Effector memory CD8-positive, alpha-beta T cell (primary cell): ENCODE data around the gene SEC24D.
A peak's percentile ranks its signal among the peaks of the same experiment; 100 is the strongest.
"Not testable (repeated sequence)": the region's sequence is repeated elsewhere in the genome, so short reads cannot be mapped to it uniquely, and the experiment has no call there.

Source experiments
- ATAC-seq: fragments of 150-1000 bp; cut with Tn5 transposase; replicated peaks from 2 replicates; pipeline ENCODE4 v1.10.0; 2021; ENCODE audit warnings: mild to moderate bottlenecking, moderate library complexity
- DNase-seq, 3 experiments: peaks; one replicate each; pipeline ENCODE4 v3.0.0; 2021
- H3K27ac Mint-ChIP-seq, 2 donors: one replicate each; pipeline ENCODE4 v1.8.0; 2022; ENCODE audit warnings: mild to moderate bottlenecking in 2 of 2, mixed read lengths in 2 of 2, moderate library complexity in 2 of 2
- H3K27me3 Mint-ChIP-seq, 2 donors: one replicate each; pipeline ENCODE4 v1.8.0; 2022; ENCODE audit warnings: mixed read lengths in 2 of 2
- H3K36me3 Mint-ChIP-seq: one replicate; pipeline ENCODE4 v1.8.0; 2022; ENCODE audit warnings: mild to moderate bottlenecking, moderate library complexity, mixed read lengths; ENCODE audit not compliant: insufficient read depth
- H3K4me1 Mint-ChIP-seq, 2 donors: one replicate each; pipeline ENCODE4 v1.8.0; 2022; ENCODE audit warnings: low read depth in 2 of 2, mixed read lengths in 2 of 2
- H3K4me3 Mint-ChIP-seq, 2 donors: one replicate each; pipeline ENCODE4 v1.8.0; 2022; ENCODE audit warnings: mild to moderate bottlenecking in 2 of 2, mixed read lengths in 2 of 2, moderate library complexity in 2 of 2
- H3K9me3 Mint-ChIP-seq, 2 donors: one replicate each; pipeline ENCODE4 v1.8.0; 2022; ENCODE audit warnings: mixed read lengths in 2 of 2

SEC24D gene

DNA sequence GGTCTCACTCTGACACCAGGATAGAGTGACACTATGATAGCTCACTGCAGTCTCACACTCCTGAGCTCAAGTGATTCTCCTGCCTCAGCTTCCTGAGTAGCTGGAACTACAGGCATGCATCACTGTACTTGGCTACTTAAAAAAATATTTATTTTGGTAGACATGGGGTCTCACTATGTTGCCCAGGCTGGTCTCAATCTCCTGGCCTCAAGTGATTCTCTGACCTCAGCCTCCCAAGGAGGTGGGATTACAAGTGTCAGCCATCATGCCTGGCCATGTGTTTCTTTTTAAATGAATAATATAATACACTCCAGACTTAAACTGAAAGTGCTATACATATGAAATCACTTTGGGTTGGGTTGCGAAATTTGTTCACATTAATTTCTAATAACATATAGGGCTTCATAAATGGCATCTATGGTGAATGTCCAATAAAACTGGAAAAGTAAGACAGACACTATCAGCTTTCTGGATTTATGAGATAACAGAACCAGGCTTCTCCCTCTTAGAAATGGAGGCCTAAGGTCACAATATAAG is 48.0 kb downstream of the SEC24D start:
- no peak for DNase-seq
- H3K9me3 Mint-ChIP-seq = no peaks in the 10 kb centered on the region
- H3K27me3 Mint-ChIP-seq = no peaks in the 10 kb centered on the region
- H3K4me1 Mint-ChIP-seq = no peaks in the 10 kb centered on the region
- ATAC-seq = no peak
- peaks cover 17% of the 10 kb centered on the region for H3K36me3 Mint-ChIP-seq
- no peak overlapping the region for H3K4me3 Mint-ChIP-seq
- H3K27ac Mint-ChIP-seq = peak overlapping the region in 1 of 2 donors; percentile 39

DNA sequence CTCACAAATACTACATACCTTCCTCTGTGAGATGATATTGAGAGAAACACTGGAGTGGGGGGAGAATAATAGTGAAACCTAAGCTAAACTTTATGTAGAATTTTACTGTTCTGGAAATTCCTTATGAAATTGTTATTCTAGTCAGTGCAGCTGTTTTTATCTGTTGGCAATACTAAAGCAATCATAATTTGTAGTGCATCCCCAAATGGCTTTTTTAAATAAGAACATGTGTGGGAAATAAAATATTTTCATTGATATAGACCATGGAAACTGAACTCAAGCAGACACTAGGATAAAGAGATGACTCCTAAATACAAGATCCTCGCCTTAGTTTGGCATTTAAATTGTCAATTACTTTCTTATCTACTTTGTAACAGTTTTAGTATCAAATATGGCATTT is 51.1 kb downstream of the SEC24D start:
- no peak overlapping the region for H3K27ac Mint-ChIP-seq
- peaks cover 13% of the 10 kb centered on the region for H3K36me3 Mint-ChIP-seq
- no peak overlapping the region for H3K4me3 Mint-ChIP-seq
- ATAC-seq (no peak), DNase-seq (no peak)
- no peaks in the 10 kb centered on the region for H3K27me3 Mint-ChIP-seq
- no peaks in the 10 kb centered on the region for H3K9me3 Mint-ChIP-seq
- H3K4me1 Mint-ChIP-seq = no peaks in the 10 kb centered on the region

DNA sequence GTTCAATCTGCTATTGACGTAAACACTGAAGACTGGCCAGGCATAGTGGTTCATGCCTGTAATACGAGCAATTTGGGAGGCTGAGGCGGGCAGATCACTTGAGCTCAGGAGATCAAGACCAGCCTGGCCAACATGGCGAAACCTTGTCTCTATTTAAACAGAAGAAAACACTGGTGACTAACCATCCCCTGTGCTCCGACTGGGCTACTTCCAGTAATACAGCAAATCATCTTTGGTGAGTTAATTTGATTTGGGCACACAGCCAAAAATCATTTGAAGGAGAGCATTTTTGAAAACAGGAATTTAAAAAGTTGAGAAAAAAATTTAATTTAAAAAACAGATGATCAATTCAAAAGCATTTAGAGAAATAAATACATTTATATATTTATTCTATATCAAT is 52.0 kb downstream of the SEC24D start:
- Mint-ChIP-seq H3K4me1 (no peaks in the 10 kb centered on the region), H3K36me3 (peaks cover 13% of the 10 kb centered on the region), H3K4me3 (no peak overlapping the region), H3K27ac (no peak overlapping the region), H3K27me3 (no peaks in the 10 kb centered on the region), H3K9me3 (no peaks in the 10 kb centered on the region)
- DNase-seq = no peak
- ATAC-seq = no peak

DNA sequence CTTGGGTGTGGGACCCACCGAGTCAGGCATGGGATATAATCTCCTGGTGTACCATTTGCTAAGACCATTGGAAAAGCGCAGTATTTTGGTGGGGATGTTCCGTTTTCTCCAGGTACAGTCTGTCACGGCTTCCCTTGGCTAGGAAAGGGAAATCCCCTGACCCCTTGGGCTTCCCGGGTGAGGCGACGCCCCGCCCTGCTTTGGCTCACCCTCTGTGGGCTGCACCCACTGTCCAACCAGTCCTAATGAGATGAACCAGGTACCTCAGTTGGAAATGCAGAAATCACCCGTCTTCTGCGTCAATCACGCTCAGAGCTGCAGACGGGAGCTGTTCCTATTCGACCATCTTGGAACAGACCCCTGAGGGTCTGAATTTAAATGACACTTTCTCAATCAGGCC is 53.0 kb downstream of the SEC24D start:
- not testable (repeated sequence) for H3K27ac Mint-ChIP-seq, H3K27me3 Mint-ChIP-seq, H3K9me3 Mint-ChIP-seq, H3K36me3 Mint-ChIP-seq, H3K4me1 Mint-ChIP-seq, H3K4me3 Mint-ChIP-seq, ATAC-seq, DNase-seq

DNA sequence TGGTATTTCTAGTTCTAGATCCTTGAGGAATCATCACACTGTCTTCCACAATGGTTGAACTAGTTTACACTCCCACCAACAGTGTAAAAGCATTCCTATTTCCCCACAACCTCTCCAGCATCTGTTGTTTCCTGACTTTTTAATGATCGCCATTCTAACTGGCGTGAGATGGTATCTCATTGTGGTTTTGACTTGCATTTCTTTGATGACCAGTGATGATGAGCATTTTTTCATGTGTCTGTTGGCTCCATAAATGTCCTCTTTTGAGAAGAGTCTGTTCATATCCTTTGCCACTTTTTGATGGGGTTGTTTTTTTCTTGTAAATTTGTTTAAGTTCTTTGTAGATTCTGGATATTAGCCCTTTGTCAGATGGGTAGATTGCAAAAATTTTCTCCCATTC is 58.3 kb downstream of the SEC24D start:
- not testable (repeated sequence) for H3K4me3 Mint-ChIP-seq, ATAC-seq, H3K27me3 Mint-ChIP-seq, H3K36me3 Mint-ChIP-seq, H3K27ac Mint-ChIP-seq, DNase-seq, H3K4me1 Mint-ChIP-seq, H3K9me3 Mint-ChIP-seq

DNA sequence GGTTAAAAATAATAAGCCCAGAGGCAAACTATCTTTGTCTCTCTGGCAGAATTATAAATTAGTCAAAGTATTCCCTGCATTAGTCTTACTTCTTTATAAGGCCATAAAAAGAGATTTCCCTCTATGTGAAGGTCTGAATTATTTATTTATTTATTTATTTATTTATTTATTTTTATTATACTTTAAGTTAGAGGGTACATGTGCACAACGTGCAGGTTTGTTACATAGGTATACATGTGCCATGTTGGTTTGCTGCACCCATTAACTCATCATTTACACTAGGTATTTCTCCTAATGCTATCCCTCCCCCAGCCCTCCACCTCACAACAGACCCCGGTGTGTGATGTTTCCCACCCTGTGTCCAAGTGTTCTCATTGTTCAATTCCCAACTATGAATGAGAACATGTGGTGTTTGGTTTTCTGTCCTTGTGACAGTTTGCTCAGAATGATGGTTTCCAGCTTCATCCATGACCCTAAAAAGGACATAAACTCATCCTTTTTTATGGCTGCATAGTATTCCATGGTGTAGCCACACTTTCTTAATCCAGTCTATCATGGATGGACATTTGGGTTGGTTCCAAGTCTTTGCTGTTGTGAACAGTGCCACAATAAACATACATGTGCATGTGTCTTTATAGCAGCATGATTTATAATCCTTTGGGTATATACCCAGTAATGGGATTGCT is 58.8 kb downstream of the SEC24D start:
- not testable (repeated sequence) for H3K9me3 Mint-ChIP-seq, ATAC-seq

DNA sequence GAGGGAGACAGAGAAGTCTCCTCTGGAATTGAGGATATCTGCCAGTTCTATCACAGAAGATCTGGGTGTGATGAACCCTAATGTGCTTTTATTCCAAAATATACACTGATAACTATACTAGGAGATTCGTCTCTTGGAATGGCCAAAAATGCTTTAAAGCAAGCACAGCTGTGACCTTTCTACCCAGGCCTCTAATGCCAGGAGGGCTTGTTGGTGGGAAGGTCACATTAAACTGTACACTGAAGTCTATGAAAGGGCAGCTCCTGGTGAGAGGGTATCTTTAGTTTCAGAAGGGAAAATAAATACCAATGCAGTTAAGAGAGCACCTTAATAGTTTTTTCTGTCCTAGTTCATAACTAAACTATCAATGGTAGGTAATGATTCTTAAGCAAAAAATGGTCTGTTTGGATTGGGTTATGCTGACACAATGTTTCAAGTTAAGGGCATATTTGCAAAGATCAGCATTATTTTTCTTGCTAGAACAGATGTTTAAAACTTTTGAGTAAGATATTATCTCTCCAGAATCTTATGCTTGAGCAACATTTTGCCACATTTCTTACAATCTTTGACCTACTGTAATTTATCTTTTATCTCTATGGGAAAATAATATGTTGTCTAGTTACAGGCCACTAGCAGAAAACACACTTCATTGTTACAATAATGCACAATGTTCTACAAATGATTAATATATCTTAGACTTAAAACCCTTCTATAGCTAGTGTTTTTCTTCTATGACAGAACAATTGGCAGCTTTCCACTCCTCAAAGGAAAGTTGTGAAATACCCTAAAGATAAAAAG is 59.6 kb downstream of the SEC24D start:
- Mint-ChIP-seq H3K27me3 (no peaks in the 10 kb centered on the region), H3K27ac (peak overlapping the region in 1 of 2 donors; percentile 25), H3K36me3 (no peaks in the 10 kb centered on the region), H3K4me1 (no peaks in the 10 kb centered on the region), H3K4me3 (no peak overlapping the region), H3K9me3 (no peaks in the 10 kb centered on the region)
- no peak for DNase-seq
- no peak for ATAC-seq

More for the DNA sequence above, 58.8 kb downstream of the SEC24D start:
- peak overlapping the region in 1 of 2 donors; percentile 25 for H3K27ac Mint-ChIP-seq
- H3K36me3 Mint-ChIP-seq, H3K4me3 Mint-ChIP-seq, DNase-seq, H3K4me1 Mint-ChIP-seq, H3K27me3 Mint-ChIP-seq: not testable (repeated sequence)

DNA sequence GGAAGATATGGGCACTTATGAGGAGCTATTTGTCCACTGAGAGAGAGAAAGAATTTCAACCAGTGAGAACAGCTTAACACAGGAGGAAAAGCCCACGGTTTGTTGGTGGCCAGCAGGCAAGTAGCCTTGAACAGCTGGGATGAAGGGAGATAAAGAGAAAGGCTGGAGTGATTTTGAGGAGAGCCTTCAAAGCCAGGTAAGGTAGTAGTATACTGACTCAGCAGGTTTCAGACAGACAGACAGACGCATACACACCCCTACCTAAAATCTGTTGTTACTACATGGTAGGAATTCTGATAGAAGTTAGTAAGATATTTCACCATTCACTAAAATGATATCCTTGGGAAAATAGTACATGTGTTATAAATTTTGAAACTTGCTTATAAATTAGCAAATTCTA is 60.5 kb downstream of the SEC24D start:
- H3K9me3 Mint-ChIP-seq = no peaks in the 10 kb centered on the region
- H3K4me1 Mint-ChIP-seq = no peaks in the 10 kb centered on the region
- peak overlapping the region; percentile 25 to 36 for H3K27ac Mint-ChIP-seq
- H3K36me3 Mint-ChIP-seq = no peaks in the 10 kb centered on the region
- ATAC-seq = no peak
- H3K27me3 Mint-ChIP-seq = no peaks in the 10 kb centered on the region
- no peak overlapping the region for H3K4me3 Mint-ChIP-seq
- DNase-seq = no peak

DNA sequence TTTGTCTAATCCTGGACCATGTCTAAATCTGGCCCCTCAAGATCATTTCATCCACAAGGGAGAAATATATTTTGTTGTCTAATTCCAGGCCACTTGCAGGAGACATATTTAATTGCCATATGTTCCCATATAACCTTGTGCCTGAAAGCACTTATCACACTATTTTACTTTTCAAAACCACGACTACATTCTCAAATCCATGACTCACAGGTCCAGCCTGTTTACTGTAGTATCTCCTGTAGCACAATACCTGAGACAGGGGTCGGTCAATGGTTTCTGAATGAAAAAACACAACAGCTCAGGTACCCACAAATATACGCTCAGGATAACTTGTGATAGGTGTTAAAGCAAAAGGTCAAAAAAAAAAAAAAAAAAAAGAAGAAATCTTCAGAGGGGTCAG is 60.9 kb downstream of the SEC24D start:
- Mint-ChIP-seq H3K27me3 (no peaks in the 10 kb centered on the region), H3K4me3 (no peak overlapping the region), H3K27ac (peak overlapping the region in 1 of 2 donors; percentile 36), H3K9me3 (no peaks in the 10 kb centered on the region), H3K36me3 (peaks cover 2% of the 10 kb centered on the region), H3K4me1 (no peaks in the 10 kb centered on the region)
- DNase-seq = no peak
- no peak for ATAC-seq

DNA sequence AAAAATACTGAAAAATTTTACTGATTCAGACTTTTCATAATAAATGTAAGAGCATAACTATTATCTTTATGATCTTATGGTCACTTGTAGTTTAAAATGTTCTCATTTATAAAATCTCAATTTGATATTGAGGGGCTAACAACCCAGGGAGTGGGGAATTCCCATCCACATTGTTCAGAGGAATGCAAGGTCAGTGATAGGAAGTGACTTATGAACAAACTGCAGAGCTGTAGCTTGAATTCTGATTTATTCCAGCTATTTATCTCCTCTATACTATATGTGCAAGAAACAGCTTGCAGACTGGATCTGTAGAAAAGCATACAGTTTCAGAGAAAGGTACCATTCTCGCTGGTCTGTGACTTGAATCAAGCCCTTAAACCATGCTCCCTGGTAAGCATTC is 61.6 kb downstream of the SEC24D start:
- ATAC-seq (no peak), DNase-seq (no peak)
- H3K27me3 Mint-ChIP-seq = no peaks in the 10 kb centered on the region
- peaks cover 6% of the 10 kb centered on the region for H3K36me3 Mint-ChIP-seq
- no peak overlapping the region for H3K4me3 Mint-ChIP-seq
- no peaks in the 10 kb centered on the region for H3K9me3 Mint-ChIP-seq
- no peak overlapping the region for H3K27ac Mint-ChIP-seq
- no peaks in the 10 kb centered on the region for H3K4me1 Mint-ChIP-seq

DNA sequence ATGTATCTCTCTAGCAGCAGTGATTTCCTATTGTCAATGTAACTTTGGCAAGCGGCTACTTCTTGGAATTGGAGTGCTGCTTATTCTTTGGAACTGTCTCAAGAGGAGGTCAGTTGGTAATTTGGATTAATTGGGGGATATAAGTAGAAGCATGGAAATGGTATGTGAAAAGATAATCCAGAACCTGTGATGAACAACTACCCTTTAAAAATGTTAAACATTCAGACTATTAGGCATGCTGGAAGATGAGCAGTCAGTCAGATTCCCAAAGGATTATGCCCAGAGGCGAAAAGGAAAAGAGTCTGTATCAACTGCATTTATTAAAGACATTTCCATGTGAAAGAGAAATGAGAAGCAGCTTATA is 62.5 kb downstream of the SEC24D start:
- H3K4me1 Mint-ChIP-seq = no peaks in the 10 kb centered on the region
- ATAC-seq = no peak
- H3K9me3 Mint-ChIP-seq = no peaks in the 10 kb centered on the region
- no peak for DNase-seq
- no peaks in the 10 kb centered on the region for H3K27me3 Mint-ChIP-seq
- peaks cover 6% of the 10 kb centered on the region for H3K36me3 Mint-ChIP-seq
- no peak overlapping the region for H3K4me3 Mint-ChIP-seq
- no peak overlapping the region for H3K27ac Mint-ChIP-seq

DNA sequence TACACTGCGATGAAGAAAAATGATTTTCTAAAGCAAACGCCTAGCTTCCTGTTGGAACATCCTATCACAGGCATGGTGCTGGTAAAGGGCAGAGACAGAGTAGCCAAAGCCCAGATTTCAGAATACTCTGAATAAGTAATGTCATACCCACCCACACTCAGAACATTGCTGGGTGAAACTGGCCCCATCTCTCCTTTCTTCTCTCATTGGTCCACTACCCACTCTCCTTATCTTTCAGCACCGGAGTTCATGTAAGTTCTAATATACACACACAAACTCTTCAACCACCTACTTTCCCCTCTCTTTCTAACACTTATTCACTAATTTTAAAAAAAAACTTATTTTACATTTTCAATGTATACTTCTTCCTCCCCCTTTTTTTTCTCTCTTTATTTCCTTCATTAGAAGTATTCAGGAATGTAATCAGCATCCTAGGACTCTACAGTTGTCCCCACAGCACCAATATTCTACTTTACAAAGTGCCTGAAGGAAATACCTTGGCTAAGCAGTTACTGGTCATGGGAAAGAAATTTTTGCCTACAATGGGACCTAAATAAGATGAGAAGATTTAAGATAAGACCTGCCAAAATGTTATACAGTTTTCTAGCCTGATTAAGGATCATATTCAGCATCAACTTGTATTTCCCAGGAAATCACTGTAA is 63.0 kb downstream of the SEC24D start:
- DNase-seq (no peak), ATAC-seq (no peak)
- Mint-ChIP-seq H3K4me1 (no peaks in the 10 kb centered on the region), H3K36me3 (peaks cover 6% of the 10 kb centered on the region), H3K9me3 (no peaks in the 10 kb centered on the region), H3K27me3 (no peaks in the 10 kb centered on the region), H3K27ac (no peak overlapping the region), H3K4me3 (no peak overlapping the region)

DNA sequence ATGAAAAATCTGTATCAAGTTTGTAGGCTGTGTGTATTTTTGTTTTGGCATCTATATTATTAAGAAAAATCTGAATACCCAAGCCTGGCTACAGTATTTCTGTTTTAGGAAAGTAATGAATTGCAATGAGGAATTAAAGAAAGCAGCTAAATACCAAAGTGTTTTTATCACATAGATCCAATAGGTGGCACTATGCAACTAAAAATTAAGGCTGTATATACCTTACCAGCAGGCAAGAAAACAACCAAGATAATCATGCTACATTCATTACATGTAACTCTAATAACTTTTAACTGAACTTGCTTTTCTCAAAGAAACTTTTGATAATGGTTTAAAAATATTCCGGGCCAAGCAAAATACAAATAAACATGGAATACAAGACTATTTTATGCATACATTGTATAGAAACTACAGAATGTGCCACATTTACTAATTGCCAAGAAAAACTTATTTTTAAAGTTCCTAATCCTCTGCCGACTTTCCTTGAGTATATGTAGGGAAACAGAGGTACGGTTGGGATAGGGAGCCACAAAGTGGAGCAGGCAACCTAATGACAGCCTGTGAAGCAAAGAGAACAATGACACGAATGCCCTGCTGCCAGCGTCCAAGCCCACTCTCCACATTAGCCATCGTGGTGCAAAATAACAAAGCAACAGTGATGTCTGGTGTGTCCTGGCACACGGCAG is 63.7 kb downstream of the SEC24D start:
- DNase-seq (no peak), ATAC-seq (peak; percentile 74)
- Mint-ChIP-seq H3K27ac (no peak overlapping the region), H3K36me3 (peaks cover 11% of the 10 kb centered on the region), H3K4me3 (no peak overlapping the region), H3K27me3 (no peaks in the 10 kb centered on the region), H3K9me3 (no peaks in the 10 kb centered on the region), H3K4me1 (no peaks in the 10 kb centered on the region)
